ENCODE data around the gene ACADSB.

Gene ACADSB

DNA sequence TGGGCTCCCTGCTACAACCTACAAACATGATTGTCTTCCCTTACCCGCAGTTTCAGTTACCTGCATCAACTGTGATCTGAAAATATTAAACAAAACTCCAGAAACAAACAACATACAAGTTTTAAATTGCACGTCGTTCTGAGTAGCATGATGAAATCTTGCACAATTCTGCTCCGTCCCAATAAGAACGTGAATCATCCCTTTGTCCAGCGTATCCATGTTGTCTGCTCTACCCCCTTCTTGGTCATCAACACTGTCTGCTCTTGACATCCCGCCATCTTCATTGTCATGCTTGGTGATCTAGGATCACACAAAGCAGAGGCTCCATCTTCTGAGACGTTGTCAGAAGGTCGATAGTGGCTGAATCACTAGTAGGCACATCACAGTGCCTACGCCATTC lies 53.9 kb downstream of the ACADSB start:
- no peak for DNase-seq (ENCODE audit: low read depth)
- TF ChIP-seq, protein P1, sequence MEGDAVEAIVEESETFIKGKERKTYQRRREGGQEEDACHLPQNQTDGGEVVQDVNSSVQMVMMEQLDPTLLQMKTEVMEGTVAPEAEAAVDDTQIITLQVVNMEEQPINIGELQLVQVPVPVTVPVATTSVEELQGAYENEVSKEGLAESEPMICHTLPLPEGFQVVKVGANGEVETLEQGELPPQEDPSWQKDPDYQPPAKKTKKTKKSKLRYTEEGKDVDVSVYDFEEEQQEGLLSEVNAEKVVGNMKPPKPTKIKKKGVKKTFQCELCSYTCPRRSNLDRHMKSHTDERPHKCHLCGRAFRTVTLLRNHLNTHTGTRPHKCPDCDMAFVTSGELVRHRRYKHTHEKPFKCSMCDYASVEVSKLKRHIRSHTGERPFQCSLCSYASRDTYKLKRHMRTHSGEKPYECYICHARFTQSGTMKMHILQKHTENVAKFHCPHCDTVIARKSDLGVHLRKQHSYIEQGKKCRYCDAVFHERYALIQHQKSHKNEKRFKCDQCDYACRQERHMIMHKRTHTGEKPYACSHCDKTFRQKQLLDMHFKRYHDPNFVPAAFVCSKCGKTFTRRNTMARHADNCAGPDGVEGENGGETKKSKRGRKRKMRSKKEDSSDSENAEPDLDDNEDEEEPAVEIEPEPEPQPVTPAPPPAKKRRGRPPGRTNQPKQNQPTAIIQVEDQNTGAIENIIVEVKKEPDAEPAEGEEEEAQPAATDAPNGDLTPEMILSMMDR (IDR thresholded peaks at IDR 0.05; ENCODE audit: insufficient read depth, low read depth, low read length, missing control alignments), result no peak
- no peak overlapping the region for H3K4me3 ChIP-seq (ENCODE audit: low read depth, low read length)

DNA sequence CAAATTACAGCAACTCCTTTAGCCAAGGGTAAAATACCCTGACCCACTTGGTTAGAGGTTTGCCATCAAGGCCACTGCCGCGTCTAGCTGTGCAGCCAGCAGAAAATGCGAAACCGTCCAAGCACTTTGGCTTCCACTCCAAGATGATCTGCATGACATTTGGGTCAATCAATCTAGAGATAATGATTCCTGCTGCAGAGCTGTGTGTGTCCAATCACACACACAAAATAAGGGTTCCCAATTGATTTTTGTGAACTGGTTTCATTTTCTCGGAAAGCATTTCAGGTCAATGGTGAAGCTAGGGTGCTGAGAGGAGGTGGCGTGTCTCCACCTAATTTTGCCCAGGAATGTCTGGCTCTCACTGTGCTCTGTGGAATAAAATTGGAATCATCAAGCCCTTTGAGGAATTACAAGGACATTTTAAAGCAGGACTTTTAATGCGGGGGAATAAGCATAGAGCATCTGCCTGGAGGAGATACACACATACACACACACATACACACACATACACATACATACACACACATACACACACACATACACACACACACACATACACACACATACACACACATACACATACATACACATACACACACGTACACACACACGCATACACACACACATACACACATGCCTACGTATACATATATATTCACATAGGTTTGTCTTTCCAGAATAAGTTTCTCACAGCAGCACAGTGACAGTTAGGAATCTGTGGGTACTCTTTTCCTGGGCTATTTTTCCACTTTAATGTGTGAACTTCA lies 59.5 kb downstream of the ACADSB start:
- no peak overlapping the region for H3K4me3 ChIP-seq (ENCODE audit: low read depth, low read length)
- TF ChIP-seq, protein P1 (IDR thresholded peaks at IDR 0.05; ENCODE audit: insufficient read depth, low read depth, low read length, missing control alignments), result no peak
- DNase-seq (ENCODE audit: low read depth), result no peak

DNA sequence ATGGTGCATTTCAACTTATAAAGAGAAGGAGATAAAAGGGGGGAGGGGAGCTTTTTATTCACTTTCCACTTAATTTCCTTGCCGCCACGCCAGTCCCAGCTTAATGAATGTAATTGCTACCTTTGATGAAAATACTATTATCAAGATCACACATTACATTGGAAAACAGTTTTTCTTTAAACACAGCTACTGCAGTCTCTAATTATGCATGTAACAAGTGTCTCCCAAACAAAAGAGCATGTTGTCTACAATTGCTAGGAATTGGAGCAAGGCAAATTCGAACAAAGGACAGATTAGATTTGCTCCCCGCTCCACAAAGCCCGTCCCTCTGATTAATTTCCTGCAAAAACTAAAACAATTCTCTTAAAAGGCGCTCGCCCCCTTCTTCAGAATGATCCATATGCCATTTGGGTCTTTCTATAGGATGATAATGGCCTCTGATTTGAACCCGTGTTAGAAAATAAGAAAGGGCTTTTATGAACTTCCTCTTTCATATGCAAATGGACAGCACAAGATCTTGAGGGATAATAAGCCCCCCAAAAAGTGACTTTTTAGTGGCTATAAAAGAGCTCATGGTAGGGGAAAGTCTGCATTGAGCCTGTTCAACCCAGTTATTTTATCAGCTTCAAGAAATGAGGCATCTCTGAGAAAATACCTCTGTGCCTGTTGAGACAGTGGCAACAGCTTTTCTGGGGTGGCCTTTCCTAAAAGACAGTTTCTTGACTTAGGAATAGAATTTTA lies 60.6 kb downstream of the ACADSB start:
- DNase-seq (ENCODE audit: low read depth), result no peak
- no peak overlapping the region for H3K4me3 ChIP-seq (ENCODE audit: low read depth, low read length)
- TF ChIP-seq, protein P1 (IDR thresholded peaks at IDR 0.05; ENCODE audit: insufficient read depth, low read depth, low read length, missing control alignments), result no peak

DNA sequence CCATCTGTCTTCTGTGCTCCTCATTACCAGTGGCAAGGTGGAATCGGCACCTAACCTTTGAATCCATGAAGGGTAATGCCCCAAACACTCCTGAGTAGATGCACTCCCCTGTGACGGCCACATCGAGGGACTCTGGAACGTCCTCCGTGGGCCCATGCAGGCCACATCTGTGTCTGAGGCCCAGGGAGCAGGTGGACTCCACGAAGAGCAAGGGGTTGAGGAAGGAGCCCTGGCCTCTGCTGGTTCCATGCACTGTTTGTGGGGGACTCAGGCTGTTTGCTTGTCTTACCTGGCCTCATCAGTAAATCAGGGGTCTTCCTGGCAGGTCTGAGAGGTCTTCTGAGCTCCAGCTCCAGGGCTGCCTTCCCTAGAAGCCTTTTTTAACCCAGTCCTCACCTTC lies 64.4 kb downstream of the ACADSB start:
- DNase-seq (ENCODE audit: low read depth), result no peak
- no peak overlapping the region for H3K4me3 ChIP-seq (ENCODE audit: low read depth, low read length)
- TF ChIP-seq, protein P1 (IDR thresholded peaks at IDR 0.05; ENCODE audit: insufficient read depth, low read depth, low read length, missing control alignments), result no peak

DNA sequence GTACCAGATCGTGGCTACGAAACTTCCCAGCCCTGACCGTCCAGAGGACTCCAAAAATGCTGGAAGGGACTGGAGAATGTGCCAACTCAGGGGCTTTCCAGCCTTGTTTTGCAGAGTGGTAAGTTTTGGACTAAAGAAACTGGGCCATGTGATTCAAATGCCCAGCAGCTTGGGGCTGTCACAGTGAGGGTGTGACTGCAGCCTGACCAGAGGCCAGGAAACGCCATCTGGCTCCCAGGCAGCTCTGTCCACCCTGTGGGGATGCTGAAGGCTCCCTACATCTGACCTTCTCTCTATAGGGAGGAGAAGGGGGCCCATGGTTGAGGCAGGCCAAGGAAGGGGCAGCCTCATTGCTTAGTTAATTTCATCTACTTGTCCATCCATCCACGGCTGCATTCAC lies 65.4 kb downstream of the ACADSB start:
- DNase-seq (ENCODE audit: low read depth), result no peak
- H3K4me3 ChIP-seq (ENCODE audit: low read depth, low read length), result no peak overlapping the region
- TF ChIP-seq, protein P1 (IDR thresholded peaks at IDR 0.05; ENCODE audit: insufficient read depth, low read depth, low read length, missing control alignments), result no peak

DNA sequence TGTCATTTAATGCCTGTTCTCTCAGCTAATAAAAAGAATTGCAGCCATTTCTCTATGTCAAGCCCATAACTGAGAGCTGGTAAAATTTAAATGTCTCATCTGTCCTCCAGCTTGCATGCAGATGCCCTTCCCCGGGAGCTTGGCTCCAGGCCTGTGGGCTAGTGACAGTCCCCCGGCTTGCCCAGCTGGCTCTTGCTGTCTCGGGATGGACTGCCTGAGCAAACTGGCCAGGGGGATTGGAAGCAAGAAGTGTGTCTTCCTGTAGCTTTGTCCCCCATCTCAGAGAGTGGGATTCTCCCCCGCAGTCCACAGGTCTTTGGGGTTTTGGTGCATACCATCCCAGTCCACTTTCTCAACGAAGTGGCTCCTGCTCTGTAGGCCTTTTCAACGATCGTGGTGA lies 73.1 kb downstream of the ACADSB start:
- TF ChIP-seq, protein P1 (IDR thresholded peaks at IDR 0.05; ENCODE audit: insufficient read depth, low read depth, low read length, missing control alignments), result no peak
- no peak for DNase-seq (ENCODE audit: low read depth)
- no peak overlapping the region for H3K4me3 ChIP-seq (ENCODE audit: low read depth, low read length)

All from GM12865 (cell line).